AG04450 (cell line): Measurements from ENCODE around the gene ANKRD37. TPM values are rescaled to one million over a fixed set of nuclear protein-coding genes. Genes with fewer than 3 reads are reported as not detected.

Source experiments
- CTCF ChIA-PET: fragments of 300-600, 350-600 bp; formaldehyde crosslinking; extraction: SDS; loops from one replicate; lab custom pipeline; 2022; ENCODE audit warnings: antibody characterized with exemption, inconsistent platforms; lab: Charles Lee
- POLR2A ChIA-PET: fragments of 350-600 bp; formaldehyde crosslinking; extraction: SDS; loops from one replicate; lab custom pipeline; 2021; ENCODE audit warnings: antibody characterized with exemption, inconsistent platforms; lab: Yijun Ruan, JAX
- DNase-seq: peaks from one replicate; pipeline ENCODE4 v3.0.0-alpha.2; 2011; ENCODE audit warnings: low read depth, low spot score
- H3K27ac ChIP-seq: one replicate; pipeline ENCODE4 v1.5.1; 2012; ENCODE audit warnings: low read depth, low read length, control low read depth
- H3K27me3 ChIP-seq: one replicate; pipeline ENCODE4 v1.6.0; 2012; ENCODE audit warnings: low read length; ENCODE audit not compliant: control insufficient read depth, insufficient read depth
- H3K4me3 ChIP-seq: 2 replicates; pipeline ENCODE4 v1.5.1; 2011; ENCODE audit warnings: mild to moderate bottlenecking, low read depth, low read length, control low read depth
- H3K9me3 ChIP-seq: 2 replicates; pipeline ENCODE4 v1.5.1; 2012; ENCODE audit warnings: low read length; ENCODE audit not compliant: control insufficient read depth, insufficient read depth
- polyA plus RNA-seq: library from polyadenylated mRNA; depleted of rRNA; stranded (reverse); fragments of >200 nt; gene quantifications from 2 replicates; pipeline ENCODE4 v1.2.3, GENCODE V29; 2011
- TF ChIP-seq, protein P1 (sequence below): IDR thresholded peaks from 2 replicates; pipeline ENCODE4 v1.5.1; 2011; ENCODE audit warnings: low read depth, low read length, control low read depth, inconsistent platforms

Gene ANKRD37
- polyA plus RNA-seq, 1 experiment: 3.6 TPM

DNA sequence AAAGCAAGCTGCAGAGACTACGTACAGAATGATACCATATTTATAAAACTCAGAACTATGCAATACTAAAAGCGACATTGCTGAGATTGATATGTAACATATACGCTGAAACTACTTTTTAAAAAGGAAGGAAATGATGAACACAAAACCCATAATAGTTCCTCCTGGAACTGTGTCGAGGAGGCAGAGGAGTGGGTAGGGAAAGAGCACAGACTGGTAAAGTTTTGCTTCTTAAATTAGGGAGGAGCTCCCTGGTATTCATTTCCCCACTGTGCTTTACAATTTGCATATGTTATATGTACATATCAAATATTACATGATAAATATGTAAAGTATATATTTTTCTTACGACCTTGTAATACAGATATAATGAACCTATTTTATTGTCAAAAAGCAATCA lies 15.2 kb downstream of the ANKRD37 start:
- ChIA-PET POLR2A (no interaction called here), CTCF (interaction anchor here (1.4 kb wide), 1 partner anchor 186 kb away, joined by 6 read pairs; no protein-coding TSS in a partner anchor)
- no peak for DNase-seq

DNA sequence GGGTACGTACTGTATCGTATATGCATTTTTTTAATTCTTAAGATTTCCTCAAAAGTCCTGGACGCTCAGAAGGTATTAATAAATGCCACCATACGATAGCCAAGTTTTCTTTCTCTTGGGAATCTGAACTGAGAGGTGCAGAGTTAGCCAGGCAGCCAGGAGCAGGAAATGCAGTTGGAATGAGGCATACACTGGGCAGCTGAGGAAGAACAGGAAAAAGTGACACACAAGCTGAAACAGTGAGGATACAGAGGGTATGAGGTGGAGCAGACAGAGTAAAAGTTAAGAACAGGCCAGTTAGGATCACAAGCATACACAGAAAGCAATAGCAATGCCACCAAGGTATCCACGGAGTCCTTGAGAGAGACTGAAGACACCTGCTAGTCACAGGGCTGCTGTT lies 15.8 kb downstream of the ANKRD37 start:
- ChIA-PET CTCF (interaction anchor here (1.4 kb wide), 1 partner anchor 186 kb away, joined by 6 read pairs; no protein-coding TSS in a partner anchor), POLR2A (no interaction called here)
- no peak overlapping the region for H3K4me3 ChIP-seq
- no peak overlapping the region for H3K27ac ChIP-seq
- TF ChIP-seq, protein P1, sequence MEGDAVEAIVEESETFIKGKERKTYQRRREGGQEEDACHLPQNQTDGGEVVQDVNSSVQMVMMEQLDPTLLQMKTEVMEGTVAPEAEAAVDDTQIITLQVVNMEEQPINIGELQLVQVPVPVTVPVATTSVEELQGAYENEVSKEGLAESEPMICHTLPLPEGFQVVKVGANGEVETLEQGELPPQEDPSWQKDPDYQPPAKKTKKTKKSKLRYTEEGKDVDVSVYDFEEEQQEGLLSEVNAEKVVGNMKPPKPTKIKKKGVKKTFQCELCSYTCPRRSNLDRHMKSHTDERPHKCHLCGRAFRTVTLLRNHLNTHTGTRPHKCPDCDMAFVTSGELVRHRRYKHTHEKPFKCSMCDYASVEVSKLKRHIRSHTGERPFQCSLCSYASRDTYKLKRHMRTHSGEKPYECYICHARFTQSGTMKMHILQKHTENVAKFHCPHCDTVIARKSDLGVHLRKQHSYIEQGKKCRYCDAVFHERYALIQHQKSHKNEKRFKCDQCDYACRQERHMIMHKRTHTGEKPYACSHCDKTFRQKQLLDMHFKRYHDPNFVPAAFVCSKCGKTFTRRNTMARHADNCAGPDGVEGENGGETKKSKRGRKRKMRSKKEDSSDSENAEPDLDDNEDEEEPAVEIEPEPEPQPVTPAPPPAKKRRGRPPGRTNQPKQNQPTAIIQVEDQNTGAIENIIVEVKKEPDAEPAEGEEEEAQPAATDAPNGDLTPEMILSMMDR: no peak
- H3K27me3 ChIP-seq: no peaks in the 10 kb centered on the region
- H3K9me3 ChIP-seq: no peaks in the 10 kb centered on the region
- no peak for DNase-seq

More for the DNA sequence above, 15.2 kb downstream of the ANKRD37 start:
- TF ChIP-seq, protein P1: no peak
- Histone ChIP-seq H3K27ac (no peak overlapping the region), H3K9me3 (no peaks in the 10 kb centered on the region), H3K4me3 (no peak overlapping the region), H3K27me3 (no peaks in the 10 kb centered on the region)

DNA sequence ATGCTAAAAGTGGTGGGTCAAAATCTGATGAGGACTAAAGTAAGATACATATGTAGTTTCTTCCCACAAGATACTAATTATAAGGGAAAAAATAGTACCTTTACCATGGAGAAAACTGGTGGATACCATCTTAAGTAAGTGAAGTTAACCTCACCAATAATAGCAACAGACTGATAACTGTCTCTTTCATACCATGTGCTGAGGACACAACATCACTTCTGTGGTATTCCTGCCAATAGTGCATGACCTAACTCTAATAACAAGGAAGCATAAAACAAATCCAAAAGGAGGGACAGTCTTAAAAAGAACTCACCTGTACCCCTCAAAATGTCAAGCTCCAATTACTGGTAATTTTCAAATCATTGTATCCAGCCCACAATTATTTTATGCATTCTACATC lies 20.3 kb downstream of the ANKRD37 start:
- H3K27ac ChIP-seq: no peak overlapping the region
- POLR2A ChIA-PET: no interaction called here
- TF ChIP-seq, protein P1: no peak
- H3K9me3 ChIP-seq: no peaks in the 10 kb centered on the region
- no peaks in the 10 kb centered on the region for H3K27me3 ChIP-seq
- CTCF ChIA-PET: interaction anchor here (0.6 kb wide), 1 partner anchor 13 kb away, joined by 3 read pairs; no protein-coding TSS in a partner anchor
- H3K4me3 ChIP-seq: no peak overlapping the region
- DNase-seq: no peak

DNA sequence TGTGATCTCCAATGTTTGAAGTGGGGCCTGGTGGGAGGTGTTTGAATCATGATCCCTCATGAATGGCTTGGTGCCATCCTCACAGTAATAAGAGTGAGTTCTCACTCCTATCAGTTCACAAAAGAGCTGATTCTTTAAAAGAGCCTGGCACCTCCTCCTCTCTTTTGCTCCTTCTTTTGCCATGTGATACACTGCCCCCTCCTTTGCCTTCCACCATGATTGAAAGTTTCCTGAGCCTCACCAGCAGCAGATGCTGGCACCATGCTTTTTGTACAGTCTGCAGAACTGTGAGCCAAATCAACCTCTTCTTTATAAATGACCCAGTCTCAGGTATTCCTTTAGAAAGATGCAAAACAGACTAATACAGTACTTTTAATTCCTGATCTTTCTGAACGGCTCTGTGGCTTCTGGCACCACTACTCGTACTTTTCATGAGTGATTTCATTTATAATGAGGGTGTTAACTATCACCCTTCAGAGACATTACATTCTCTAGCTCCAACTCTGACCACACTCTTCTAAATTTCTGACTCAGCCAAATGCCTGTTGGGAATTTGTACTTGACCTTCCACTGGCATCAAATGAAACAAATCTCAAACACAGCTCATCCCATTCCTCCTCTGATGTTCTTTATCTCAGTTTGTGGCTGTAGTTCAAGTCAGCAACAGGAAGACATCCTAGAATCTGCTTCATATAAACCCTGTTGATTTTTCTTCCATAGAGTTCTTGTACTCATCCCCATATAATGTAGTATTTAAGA lies 24.9 kb downstream of the ANKRD37 start:
- no peak overlapping the region for H3K4me3 ChIP-seq
- POLR2A ChIA-PET: no interaction called here
- DNase-seq: peak; percentile 21
- H3K27ac ChIP-seq: no peak overlapping the region
- no peaks in the 10 kb centered on the region; the same call in 1 of the 2 replicates for H3K9me3 ChIP-seq
- CTCF ChIA-PET: interaction anchor here (1.4 to 3.3 kb wide), 3 partner anchors 176 to 617 kb away, joined by 3 to 29 read pairs (median 4); no protein-coding TSS in a partner anchor
- H3K27me3 ChIP-seq: no peaks in the 10 kb centered on the region
- TF ChIP-seq, protein P1: no peak
